MG63 (cell line): ENCODE measurements around the gene BPIFA3. TPM values are rescaled to one million over a fixed set of nuclear protein-coding genes. Genes with fewer than 3 reads are reported as not detected.

Source experiments
- DNase-seq: peaks from one replicate; pipeline ENCODE4 v3.0.0-alpha.2; 2020
- H3K27me3 ChIP-seq: fragments of 250-450 bp; sonication (Bioruptor Pico); 2 replicates; pipeline ENCODE4 v1.5.1; 2020; ENCODE audit warnings: mild to moderate bottlenecking, moderate library complexity
- H3K36me3 ChIP-seq: fragments of 250-450 bp; sonication (Bioruptor Pico); 2 replicates; pipeline ENCODE4 v1.5.1; 2020; ENCODE audit warnings: mild to moderate bottlenecking, moderate library complexity
- H3K4me3 ChIP-seq: fragments of 250-450 bp; sonication (Bioruptor Pico); 2 replicates; pipeline ENCODE4 v1.5.1; 2020; ENCODE audit warnings: mild to moderate bottlenecking, moderate library complexity
- H3K9me3 ChIP-seq: fragments of 250-450 bp; sonication (Bioruptor Pico); 2 replicates; pipeline ENCODE4 v1.5.1; 2020; ENCODE audit warnings: mild to moderate bottlenecking, moderate library complexity
- total RNA-seq: library from RNA; depleted of rRNA; stranded (reverse); fragments of >200 nt; shearing (Covaris generic); gene quantifications from 2 replicates; pipeline ENCODE4 v1.2.3, GENCODE V29; 2014; ENCODE audit warnings: low replicate concordance

BPIFA3 gene
- total RNA-seq, 1 experiment from 2014 or later: not detected

- DNase-seq: no peak
- Histone ChIP-seq H3K27me3 (peaks cover 10% of the 10 kb centered on the region), H3K9me3 (no peaks in the 10 kb centered on the region), H3K36me3 (no peaks in the 10 kb centered on the region), H3K4me3 (no peak overlapping the region)
Measured at GRCh38 chr20:33199026-33199425, 18.1 kb upstream of the BPIFA3 start.

GRCh38 chr20:33202451-33202850 lies 14.7 kb upstream of the BPIFA3 start:
- no peaks in the 10 kb centered on the region for H3K36me3 ChIP-seq
- peaks cover 18% of the 10 kb centered on the region for H3K27me3 ChIP-seq
- no peak overlapping the region for H3K4me3 ChIP-seq
- no peak for DNase-seq
- no peaks in the 10 kb centered on the region for H3K9me3 ChIP-seq

GRCh38 chr20:33203444-33203843 lies 13.7 kb upstream of the BPIFA3 start:
- Histone ChIP-seq H3K27me3 (peaks cover 18% of the 10 kb centered on the region), H3K4me3 (no peak overlapping the region), H3K36me3 (no peaks in the 10 kb centered on the region), H3K9me3 (no peaks in the 10 kb centered on the region)
- DNase-seq: no peak

- Histone ChIP-seq H3K9me3 (no peaks in the 10 kb centered on the region), H3K27me3 (peaks cover 5% of the 10 kb centered on the region; the same call in 1 of the 2 replicates), H3K4me3 (no peak overlapping the region), H3K36me3 (no peaks in the 10 kb centered on the region)
- DNase-seq: peak; percentile 50
Measured at GRCh38 chr20:33209789-33210188, 7.4 kb upstream of the BPIFA3 start.

GRCh38 chr20:33210371-33210770 lies 6.8 kb upstream of the BPIFA3 start:
- Histone ChIP-seq H3K27me3 (peaks cover 2% of the 10 kb centered on the region; the same call in 1 of the 2 replicates), H3K4me3 (no peak overlapping the region), H3K9me3 (no peaks in the 10 kb centered on the region), H3K36me3 (no peaks in the 10 kb centered on the region)
- no peak for DNase-seq

GRCh38 chr20:33211817-33212424 lies 5.2 kb upstream of the BPIFA3 start:
- DNase-seq: peak; percentile 39
- no peaks in the 10 kb centered on the region for H3K36me3 ChIP-seq
- peaks cover 2% of the 10 kb centered on the region; the same call in 1 of the 2 replicates for H3K27me3 ChIP-seq
- no peak overlapping the region for H3K4me3 ChIP-seq
- H3K9me3 ChIP-seq: no peaks in the 10 kb centered on the region

GRCh38 chr20:33224399-33224798 lies 7.2 kb downstream of the BPIFA3 start:
- no peaks in the 10 kb centered on the region for H3K9me3 ChIP-seq
- no peaks in the 10 kb centered on the region for H3K36me3 ChIP-seq
- DNase-seq: no peak
- 0 out of 2 replicates have a peak, but pooled peaks cover 2% of the 10 kb centered on the region for H3K27me3 ChIP-seq
- no peak overlapping the region for H3K4me3 ChIP-seq

- no peak for DNase-seq
- H3K9me3 ChIP-seq: no peaks in the 10 kb centered on the region
- no peaks in the 10 kb centered on the region for H3K36me3 ChIP-seq
- no peak overlapping the region for H3K4me3 ChIP-seq
- H3K27me3 ChIP-seq: peaks cover 6% of the 10 kb centered on the region; the same call in 1 of the 2 replicates
Measured at GRCh38 chr20:33229843-33230242, 12.7 kb downstream of the BPIFA3 start.

GRCh38 chr20:33231237-33231636 lies 14.1 kb downstream of the BPIFA3 start:
- H3K4me3 ChIP-seq: no peak overlapping the region
- H3K36me3 ChIP-seq: no peaks in the 10 kb centered on the region
- no peak for DNase-seq
- peaks cover 8% of the 10 kb centered on the region; the same call in 1 of the 2 replicates for H3K27me3 ChIP-seq
- no peaks in the 10 kb centered on the region for H3K9me3 ChIP-seq

- no peak for DNase-seq
- Histone ChIP-seq H3K36me3 (no peaks in the 10 kb centered on the region), H3K4me3 (no peak overlapping the region), H3K27me3 (peaks cover 9% of the 10 kb centered on the region; the same call in 1 of the 2 replicates), H3K9me3 (no peaks in the 10 kb centered on the region)
Measured at GRCh38 chr20:33232486-33233072, 15.4 kb downstream of the BPIFA3 start.

GRCh38 chr20:33233129-33233774 lies 16.1 kb downstream of the BPIFA3 start:
- H3K4me3 ChIP-seq: no peak overlapping the region
- no peak for DNase-seq
- no peaks in the 10 kb centered on the region for H3K9me3 ChIP-seq
- peaks cover 9% of the 10 kb centered on the region; the same call in 1 of the 2 replicates for H3K27me3 ChIP-seq
- H3K36me3 ChIP-seq: no peaks in the 10 kb centered on the region

GRCh38 chr20:33234050-33234449 lies 16.9 kb downstream of the BPIFA3 start:
- DNase-seq: no peak
- Histone ChIP-seq H3K4me3 (no peak overlapping the region), H3K27me3 (peaks cover 9% of the 10 kb centered on the region; the same call in 1 of the 2 replicates), H3K9me3 (no peaks in the 10 kb centered on the region), H3K36me3 (no peaks in the 10 kb centered on the region)

- no peak for DNase-seq
- no peak within 1 kb of the TSS for H3K4me3 ChIP-seq
- peaks cover 9% of the 10 kb centered on the region; the same call in 1 of the 2 replicates for H3K27me3 ChIP-seq
Measured at GRCh38 chr20:33235696-33236095, 18.5 kb downstream of the BPIFA3 start, which contains the start of gene BPIFA1. Gene BPIFA1, plus strand, starts transcription at chr20:33235996. Its CDS starts 1,716 bp downstream, at chr20:33237712.

GRCh38 chr20:33236351-33236750 lies 19.2 kb downstream of the BPIFA3 start:
- H3K36me3 ChIP-seq: no peaks in the 10 kb centered on the region
- H3K9me3 ChIP-seq: no peaks in the 10 kb centered on the region
- H3K27me3 ChIP-seq: peaks cover 9% of the 10 kb centered on the region; the same call in 1 of the 2 replicates
- no peak overlapping the region for H3K4me3 ChIP-seq
- no peak for DNase-seq

More at GRCh38 chr20:33235696-33236095, 18.5 kb downstream of the BPIFA3 start, which contains the start of gene BPIFA1:
- H3K36me3 ChIP-seq: no peaks in the 10 kb centered on the region
- no peaks in the 10 kb centered on the region for H3K9me3 ChIP-seq

GRCh38 chr20:33237989-33238388 lies 20.8 kb downstream of the BPIFA3 start:
- Histone ChIP-seq H3K9me3 (no peaks in the 10 kb centered on the region), H3K27me3 (peaks cover 3% of the 10 kb centered on the region; the same call in 1 of the 2 replicates), H3K4me3 (no peak overlapping the region), H3K36me3 (no peaks in the 10 kb centered on the region)
- no peak for DNase-seq

GRCh38 chr20:33239418-33239817 lies 22.3 kb downstream of the BPIFA3 start:
- H3K9me3 ChIP-seq: no peaks in the 10 kb centered on the region
- no peak overlapping the region for H3K4me3 ChIP-seq
- no peaks in the 10 kb centered on the region for H3K36me3 ChIP-seq
- DNase-seq: no peak
- peaks cover 3% of the 10 kb centered on the region; the same call in 1 of the 2 replicates for H3K27me3 ChIP-seq
